GM23338 (cell line): Measurements from ENCODE around the gene SFN. TPM values are rescaled to one million over a fixed set of nuclear protein-coding genes. Genes with fewer than 3 reads are reported as not detected.
"Not testable (repeated sequence)": the region's sequence is repeated elsewhere in the genome, so short reads cannot be mapped to it uniquely, and the experiment has no call there.

Experiments
- ATAC-seq: fragments of 200-7000 bp; cut with Tn5 transposase; 3 replicates; pipeline ENCODE4 v1.9.1; 2020
- DNase-seq: peaks from one replicate; pipeline ENCODE4 v3.0.0-alpha.2; 2015; ENCODE audit warnings: low spot score
- H2AFZ ChIP-seq: fragments of 200-600 bp; sonication (generic); 2 replicates; pipeline ENCODE4 v1.8.0; 2016; ENCODE audit warnings: antibody characterized with exemption, mild to moderate bottlenecking, moderate library complexity
- H3F3A ChIP-seq: fragments of 200-600 bp; sonication (generic); replicated peaks from 2 replicates; pipeline ENCODE4 v1.8.0; 2017; ENCODE audit warnings: antibody characterized with exemption, mixed run types, low read depth
- H3K27ac ChIP-seq: fragments of 200-600 bp; sonication (generic); 2 replicates; pipeline ENCODE4 v1.6.1; 2016; ENCODE audit warnings: low read depth
- H3K27me3 ChIP-seq: fragments of 200-600 bp; sonication (generic); 2 replicates; pipeline ENCODE4 v1.8.0; 2016; ENCODE audit warnings: mild to moderate bottlenecking, mixed run types, moderate library complexity; ENCODE audit not compliant: insufficient read depth
- H3K36me3 ChIP-seq: fragments of 200-600 bp; sonication (generic); 2 replicates; pipeline ENCODE4 v1.8.0; 2016; ENCODE audit warnings: mild to moderate bottlenecking; ENCODE audit not compliant: insufficient read depth
- H3K4me1 ChIP-seq: fragments of 200-600 bp; sonication (generic); 2 replicates; pipeline ENCODE4 v1.8.0; 2016; ENCODE audit warnings: mild to moderate bottlenecking, moderate library complexity; ENCODE audit not compliant: insufficient read depth
- H3K4me2 ChIP-seq: fragments of 200-600 bp; sonication (generic); 2 replicates; pipeline ENCODE4 v1.7.1; 2017; ENCODE audit warnings: mixed run types
- H3K4me3 ChIP-seq: fragments of 200-600 bp; sonication (generic); 2 replicates; pipeline ENCODE4 v1.6.1; 2016; ENCODE audit warnings: mixed run types
- H3K79me2 ChIP-seq: fragments of 200-600 bp; sonication (generic); replicated peaks from 2 replicates; pipeline ENCODE4 v1.8.0; 2017; ENCODE audit warnings: mild to moderate bottlenecking; ENCODE audit not compliant: insufficient read depth
- H3K9me2 ChIP-seq: fragments of 200-600 bp; sonication (generic); 2 replicates; pipeline ENCODE4 v1.8.0; 2017; ENCODE audit not compliant: insufficient read depth
- H4K20me1 ChIP-seq: fragments of 200-600 bp; sonication (generic); replicated peaks from 2 replicates; pipeline ENCODE4 v1.8.0; 2017; ENCODE audit warnings: mild to moderate bottlenecking; ENCODE audit not compliant: insufficient read depth
- H3K27ac Mint-ChIP-seq: 2 replicates; pipeline ENCODE4 v1.8.0; 2020; ENCODE audit warnings: inconsistent platforms, mild to moderate bottlenecking, moderate library complexity, mixed read lengths
- H3K27me3 Mint-ChIP-seq: 3 replicates; pipeline ENCODE4 v1.8.0; 2022; ENCODE audit warnings: low read depth, mild to moderate bottlenecking, moderate library complexity, mixed read lengths, inconsistent platforms; ENCODE audit not compliant: insufficient read depth, poor library complexity
- H3K36me3 Mint-ChIP-seq: 3 replicates; pipeline ENCODE4 v1.8.0; 2021; ENCODE audit warnings: low read depth, mild to moderate bottlenecking, inconsistent platforms, moderate library complexity, mixed read lengths
- H3K4me1 Mint-ChIP-seq: 3 replicates; pipeline ENCODE4 v1.8.0; 2020; ENCODE audit warnings: mild to moderate bottlenecking, inconsistent platforms, mixed read lengths
- H3K4me3 Mint-ChIP-seq: 3 replicates; pipeline ENCODE4 v1.8.0; 2021; ENCODE audit warnings: moderate library complexity, mild to moderate bottlenecking, inconsistent platforms, mixed read lengths
- H3K9me3 Mint-ChIP-seq: 3 replicates; pipeline ENCODE4 v1.8.0; 2020; ENCODE audit warnings: moderate library complexity, mild to moderate bottlenecking, inconsistent platforms, mixed read lengths
- CREB1 ChIP-seq: fragments of 250-450 bp; sonication (Bioruptor Pico); IDR thresholded peaks from 2 replicates; pipeline ENCODE4 v1.5.0; 2020; ENCODE audit warnings: low read depth, mild to moderate bottlenecking, moderate library complexity
- CTCF ChIP-seq, 2 experiments: fragments of 200-600 bp in 1 of 2; sonication (generic) in 1 of 2; conservative IDR thresholded peaks; 2 replicates each; pipeline versions ENCODE4 v1.5.1 to v1.6.1; 2016 to 2017; ENCODE audit warnings: antibody characterized with exemption in 2 of 2, low read depth in 2 of 2, mild to moderate bottlenecking in 2 of 2, moderate library complexity in 1 of 2
- ETS1 ChIP-seq: IDR thresholded peaks from 2 replicates; pipeline ENCODE4 v1.6.1; 2016; ENCODE audit warnings: antibody characterized with exemption
- EZH2 ChIP-seq: fragments of 200-600 bp; sonication (generic); IDR thresholded peaks from one replicate; pipeline ENCODE4 v1.8.0; 2017; ENCODE audit warnings: antibody characterized with exemption, mild to moderate bottlenecking, low read depth; ENCODE audit not compliant: unreplicated experiment
- EZH2phosphoT487 ChIP-seq: fragments of 200-600 bp; sonication (generic); IDR thresholded peaks from one replicate; pipeline ENCODE4 v1.8.1; 2018; ENCODE audit warnings: antibody characterized with exemption; ENCODE audit not compliant: unreplicated experiment
- JUNB ChIP-seq: IDR thresholded peaks from one replicate; pipeline ENCODE4 v1.6.1; 2016; ENCODE audit warnings: antibody characterized with exemption; ENCODE audit not compliant: unreplicated experiment
- NANOG ChIP-seq: IDR thresholded peaks from 2 replicates; pipeline ENCODE4 v1.6.1; 2016; ENCODE audit warnings: antibody characterized with exemption, borderline replicate concordance
- POLR2AphosphoS5 ChIP-seq: IDR thresholded peaks from 2 replicates; pipeline ENCODE4 v1.6.1; 2016; ENCODE audit warnings: antibody characterized with exemption, low read depth
- REST ChIP-seq: IDR thresholded peaks from one replicate; pipeline ENCODE4 v1.6.1; 2018; ENCODE audit warnings: antibody characterized with exemption; ENCODE audit not compliant: unreplicated experiment
- STAT1 ChIP-seq: IDR thresholded peaks from one replicate; pipeline ENCODE4 v1.6.1; 2016; ENCODE audit warnings: antibody characterized with exemption; ENCODE audit not compliant: unreplicated experiment
- ZNF114 ChIP-seq: fragments of 250-450 bp; sonication (Bioruptor Pico); IDR thresholded peaks from 2 replicates; pipeline ENCODE4 v1.5.0; 2020; ENCODE audit warnings: mild to moderate bottlenecking, moderate library complexity
- ZNF331 ChIP-seq: fragments of 250-450 bp; sonication (Bioruptor Pico); IDR thresholded peaks from 2 replicates; pipeline ENCODE4 v1.5.0; 2020; ENCODE audit warnings: low read depth, mild to moderate bottlenecking, moderate library complexity
- polyA plus RNA-seq: library from polyadenylated mRNA; unstranded; fragments of >200 nt; fragmentation: Nextera tagmentation; extraction: Ambion mirVana; gene quantifications from 2 replicates; pipeline ENCODE4 v1.2.1, GENCODE V29; 2016
- total RNA-seq: library from RNA; depleted of rRNA; stranded (reverse); fragments of >200 nt; shearing (Covaris generic); gene quantifications from 2 replicates; pipeline ENCODE4 v1.2.3, GENCODE V29; 2014

Gene SFN
- total and polyA plus RNA-seq, 2 experiments from 2014 or later: 1.8 to 2.6 TPM

- not testable (repeated sequence) for H3K4me1 ChIP-seq, H3K36me3 Mint-ChIP-seq, H3K27me3 Mint-ChIP-seq, H3K79me2 ChIP-seq, H3K27ac Mint-ChIP-seq, H3K4me3 Mint-ChIP-seq, H3K4me2 ChIP-seq, H3K36me3 ChIP-seq, H3K4me3 ChIP-seq, H3K27me3 ChIP-seq, H3K4me1 Mint-ChIP-seq, H4K20me1 ChIP-seq, H3K9me2 ChIP-seq, H3F3A ChIP-seq, H3K9me3 Mint-ChIP-seq, H3K27ac ChIP-seq, ATAC-seq, H2AFZ ChIP-seq, DNase-seq
These were observed 10.1 kb downstream of the SFN start for GRCh38 chr1:26873097-26873496.

GRCh38 chr1:26874896-26875295, 11.9 kb downstream of the SFN start:
- DNase-seq (peak; percentile 39), ATAC-seq (peak; percentile 40; the same call in 2 of the 3 replicates)
- Mint-ChIP-seq H3K4me1 (peaks cover 7% of the 10 kb centered on the region; the same call in 2 of the 3 replicates), H3K4me3 (no peak overlapping the region), H3K27me3 (peaks cover 2% of the 10 kb centered on the region), H3K9me3 (no peaks in the 10 kb centered on the region), H3K27ac (peak overlapping the region; percentile 37; the same call in 1 of the 2 replicates), H3K36me3 (peaks cover 13% of the 10 kb centered on the region; the same call in 2 of the 3 replicates)
- no peaks in the 10 kb centered on the region for H3K27me3 ChIP-seq
- no peaks in the 10 kb centered on the region for H3K9me2 ChIP-seq
- H3K27ac ChIP-seq: peak overlapping the region; percentile 56
- peaks cover 12% of the 10 kb centered on the region; the same call in 1 of the 2 replicates for H3F3A ChIP-seq
- H3K4me3 ChIP-seq: no peak overlapping the region
- H3K4me1 ChIP-seq: peaks cover 4% of the 10 kb centered on the region; the same call in 1 of the 2 replicates
- H2AFZ ChIP-seq: no peak overlapping the region
- no peak overlapping the region for H3K4me2 ChIP-seq
- no peaks in the 10 kb centered on the region; the same call in none of the 2 replicates for H4K20me1 ChIP-seq
- H3K36me3 ChIP-seq: 0 out of 2 replicates have a peak, but pooled peaks cover 9% of the 10 kb centered on the region
- H3K79me2 ChIP-seq: no peaks in the 10 kb centered on the region
- TF ChIP-seq NANOG: no peak
- TF ChIP-seq ETS1: no peak
- TF ChIP-seq CTCF (conservative IDR thresholded peaks at IDR 0.05; ENCODE audit: low read depth in 2 of 2): no peak
- no peak for TF ChIP-seq EZH2phosphoT487
- TF ChIP-seq ZNF331: no peak
- TF ChIP-seq CREB1: no peak
- no peak for TF ChIP-seq JUNB
- no peak for TF ChIP-seq ZNF114 (CRISPR knock-in tag)
- no peak for TF ChIP-seq REST
- no peak for TF ChIP-seq EZH2
- no peak for TF ChIP-seq POLR2AphosphoS5
- no peak for TF ChIP-seq STAT1
